Adipocyte (in vitro differentiated cells): ENCODE data around the gene CFAP251.
"Not testable (repeated sequence)": the region's sequence is repeated elsewhere in the genome, so short reads cannot be mapped to it uniquely, and the experiment has no call there.

Experiments
- DNase-seq: peaks from one replicate; pipeline ENCODE4 v3.0.0-alpha.2; 2015; ENCODE audit warnings: low read depth
- H3K27me3 ChIP-seq: replicated peaks from 2 replicates; pipeline ENCODE4 v1.7.0; 2013; ENCODE audit warnings: mild to moderate bottlenecking, low read length, moderate library complexity; ENCODE audit not compliant: control insufficient read depth, insufficient read depth
- H3K36me3 ChIP-seq: 2 replicates; pipeline ENCODE4 v1.7.0; 2013; ENCODE audit warnings: low read length, mild to moderate bottlenecking, moderate library complexity; ENCODE audit not compliant: control insufficient read depth, insufficient read depth, severe bottlenecking
- H3K4me1 ChIP-seq: 2 replicates; pipeline ENCODE4 v1.7.0; 2013; ENCODE audit warnings: mild to moderate bottlenecking, low read length, moderate library complexity; ENCODE audit not compliant: control insufficient read depth, insufficient read depth
- H3K4me3 ChIP-seq: 2 replicates; pipeline ENCODE4 v1.7.0; 2013; ENCODE audit warnings: mild to moderate bottlenecking, low read length, moderate library complexity
- H3K9ac ChIP-seq: 2 replicates; pipeline ENCODE4 v1.7.0; 2013; ENCODE audit warnings: mild to moderate bottlenecking, low read length, moderate library complexity
- H3K9me3 ChIP-seq: 2 replicates; pipeline ENCODE4 v1.7.0; 2013; ENCODE audit warnings: mild to moderate bottlenecking, low read length, moderate library complexity; ENCODE audit not compliant: control insufficient read depth

Gene CFAP251

DNA sequence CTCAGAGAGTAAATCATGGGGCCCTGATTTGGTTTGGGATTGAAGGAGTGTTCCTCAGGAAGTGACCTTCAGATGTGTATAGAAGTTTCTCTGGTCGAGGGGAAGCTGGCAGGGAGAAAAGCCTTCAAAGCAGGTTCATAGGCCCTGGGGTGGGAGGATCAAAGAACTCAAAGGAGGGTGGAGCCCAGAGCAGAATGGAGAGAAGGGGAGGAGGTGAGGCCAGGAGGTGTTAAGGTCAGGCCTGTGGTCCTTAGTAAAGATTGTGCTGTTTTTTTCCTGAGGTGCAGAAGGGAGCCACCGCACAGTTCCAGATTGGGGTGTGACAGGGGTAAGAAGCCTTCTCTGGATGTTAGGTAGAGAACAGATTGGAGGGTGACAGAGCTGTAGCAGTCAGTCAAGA, 9.7 kb upstream of the CFAP251 start:
- Histone ChIP-seq H3K36me3 (peaks cover 73% of the 10 kb centered on the region), H3K27me3 (no peaks in the 10 kb centered on the region), H3K4me3 (no peak overlapping the region), H3K4me1 (peaks cover 2% of the 10 kb centered on the region), H3K9ac (no peak overlapping the region), H3K9me3 (no peaks in the 10 kb centered on the region)
- DNase-seq, result no peak

GRCh38 chr12:121911824-121912585, 6.4 kb upstream of the CFAP251 start:
- no peaks in the 10 kb centered on the region for H3K27me3 ChIP-seq
- H3K36me3 ChIP-seq, result peaks cover 73% of the 10 kb centered on the region
- H3K4me3 ChIP-seq, result no peak overlapping the region
- no peaks in the 10 kb centered on the region for H3K9me3 ChIP-seq
- peaks cover 17% of the 10 kb centered on the region for H3K4me1 ChIP-seq
- H3K9ac ChIP-seq, result no peak overlapping the region
- DNase-seq, result no peak

- Histone ChIP-seq H3K27me3 (no peaks in the 10 kb centered on the region), H3K9me3 (no peaks in the 10 kb centered on the region), H3K4me1 (peaks cover 19% of the 10 kb centered on the region), H3K36me3 (peaks cover 61% of the 10 kb centered on the region), H3K9ac (peak overlapping the region; percentile 42), H3K4me3 (no peak overlapping the region)
- DNase-seq, result no peak
Observed at GRCh38 chr12:121915841-121916321, 2.5 kb upstream of the CFAP251 start.

GRCh38 chr12:121916719-121917118, 1.7 kb upstream of the CFAP251 start:
- Histone ChIP-seq H3K36me3 (peaks cover 62% of the 10 kb centered on the region), H3K4me1 (peaks cover 19% of the 10 kb centered on the region), H3K9ac (no peak overlapping the region), H3K27me3 (no peaks in the 10 kb centered on the region), H3K4me3 (no peak overlapping the region), H3K9me3 (no peaks in the 10 kb centered on the region)
- DNase-seq, result peak; percentile 34

GRCh38 chr12:121918679-121919038, 267 bp downstream of the CFAP251 start:
- DNase-seq, result no peak
- Histone ChIP-seq H3K4me3 (no peak overlapping the region), H3K4me1 (peaks cover 24% of the 10 kb centered on the region), H3K9me3 (no peaks in the 10 kb centered on the region), H3K9ac (no peak overlapping the region), H3K27me3 (no peaks in the 10 kb centered on the region), H3K36me3 (peaks cover 53% of the 10 kb centered on the region)

GRCh38 chr12:121921066-121921465, 2.7 kb downstream of the CFAP251 start:
- no peak overlapping the region for H3K9ac ChIP-seq
- H3K27me3 ChIP-seq, result no peaks in the 10 kb centered on the region
- peaks cover 36% of the 10 kb centered on the region for H3K36me3 ChIP-seq

GRCh38 chr12:121925358-121925695, 6.9 kb downstream of the CFAP251 start:
- Histone ChIP-seq H3K9me3 (no peaks in the 10 kb centered on the region), H3K27me3 (no peaks in the 10 kb centered on the region), H3K4me1 (peaks cover 22% of the 10 kb centered on the region), H3K4me3 (peak overlapping the region; percentile 73), H3K36me3 (peaks cover 7% of the 10 kb centered on the region), H3K9ac (peak overlapping the region; percentile 76)
- peak; percentile 70 for DNase-seq

More at GRCh38 chr12:121921066-121921465, 2.7 kb downstream of the CFAP251 start:
- no peak for DNase-seq
- Histone ChIP-seq H3K4me3 (no peak overlapping the region), H3K9me3 (no peaks in the 10 kb centered on the region), H3K4me1 (peaks cover 33% of the 10 kb centered on the region)

DNA sequence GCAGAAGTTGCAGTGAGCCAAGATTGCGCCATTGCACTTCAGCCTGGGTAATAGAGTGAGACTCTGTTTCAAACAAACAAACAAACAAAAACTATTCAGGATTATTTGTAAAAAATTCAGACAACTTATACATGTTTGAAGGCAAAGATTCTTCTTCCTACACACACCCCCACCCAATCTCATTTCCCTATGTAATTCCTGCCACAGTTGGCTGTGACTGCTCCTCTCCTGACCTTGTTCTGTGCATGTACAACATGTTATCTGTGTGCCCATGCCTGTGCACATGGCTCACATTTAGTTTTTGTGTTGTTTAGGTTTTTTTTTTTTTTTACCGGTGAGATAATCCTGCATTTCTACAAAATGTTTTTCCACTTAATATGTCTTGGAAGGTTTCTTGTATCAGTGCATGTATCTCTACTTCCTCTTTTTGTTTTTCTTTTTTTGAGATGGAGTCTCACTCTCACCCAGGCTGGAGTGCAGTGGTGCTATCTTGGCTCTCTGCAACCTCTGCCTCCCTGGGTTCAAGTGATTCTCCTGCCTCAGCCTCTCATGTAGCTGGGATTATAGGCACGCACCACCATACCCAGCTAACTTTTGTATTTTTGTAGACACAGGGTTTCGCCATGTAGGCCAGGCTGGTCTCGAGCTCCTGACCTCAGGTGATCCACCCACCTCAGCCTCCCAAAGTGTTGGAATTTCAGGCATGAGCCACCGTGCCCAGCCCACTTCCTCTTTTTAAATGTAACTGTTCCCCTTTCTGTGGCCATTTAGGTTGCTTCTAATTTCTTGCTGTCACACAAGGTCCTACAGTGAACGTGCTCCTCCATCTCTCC, 8.7 kb downstream of the CFAP251 start:
- Histone ChIP-seq H3K27me3 (no peaks in the 10 kb centered on the region), H3K9me3 (no peaks in the 10 kb centered on the region), H3K4me1 (peaks cover 25% of the 10 kb centered on the region), H3K36me3 (peaks cover 2% of the 10 kb centered on the region), H3K9ac (no peak overlapping the region), H3K4me3 (no peak overlapping the region)
- no peak for DNase-seq

- no peaks in the 10 kb centered on the region for H3K9me3 ChIP-seq
- no peaks in the 10 kb centered on the region for H3K27me3 ChIP-seq
- H3K9ac ChIP-seq, result no peak overlapping the region
- H3K4me3 ChIP-seq, result no peak overlapping the region
- H3K36me3 ChIP-seq, result peaks cover 6% of the 10 kb centered on the region
- no peak for DNase-seq
- peaks cover 25% of the 10 kb centered on the region for H3K4me1 ChIP-seq
Observed at GRCh38 chr12:121927813-121928212, 9.4 kb downstream of the CFAP251 start.

DNA sequence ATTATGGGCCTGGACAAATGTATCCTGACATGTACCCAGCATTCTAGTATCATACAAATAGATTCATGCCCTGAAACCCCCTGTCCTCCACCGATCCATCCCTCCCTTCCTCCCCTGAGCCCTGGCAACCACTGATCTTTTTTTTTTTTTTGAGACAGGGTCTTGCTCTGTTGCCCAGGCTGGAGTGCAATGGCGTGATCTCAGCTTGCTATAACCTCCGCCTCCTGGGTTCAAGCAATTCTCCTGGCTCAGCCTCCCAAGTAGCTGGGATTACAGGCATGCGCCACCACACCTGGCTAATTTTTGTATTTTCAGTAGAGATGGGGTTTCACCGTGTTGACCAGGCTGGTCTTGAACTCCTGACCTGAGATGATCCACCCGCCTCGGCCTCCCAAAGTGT, 11.2 kb downstream of the CFAP251 start:
- not testable (repeated sequence) for DNase-seq, H3K27me3 ChIP-seq, H3K4me3 ChIP-seq, H3K9ac ChIP-seq, H3K9me3 ChIP-seq
- H3K4me1 ChIP-seq, result peaks cover 13% of the 10 kb centered on the region
- H3K36me3 ChIP-seq, result peaks cover 14% of the 10 kb centered on the region

DNA sequence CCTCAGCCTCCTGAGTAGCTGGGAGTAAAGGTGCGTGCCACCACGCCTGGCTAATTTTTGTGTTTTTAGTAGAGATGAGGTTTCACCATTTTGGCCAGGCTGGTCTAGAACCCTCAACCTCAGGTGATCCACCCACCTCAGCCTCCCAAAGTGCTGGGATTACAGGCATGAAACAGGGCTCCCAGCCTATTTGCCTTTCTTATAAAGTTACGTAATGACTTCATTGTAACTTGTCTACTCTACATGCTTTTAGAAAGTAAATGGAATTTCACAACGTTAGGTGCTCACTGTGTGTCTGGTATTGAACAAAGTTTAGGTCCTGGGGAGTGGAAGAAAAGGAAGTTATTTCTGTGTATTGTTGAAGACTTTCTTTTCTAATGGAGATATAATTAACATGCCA, 12.5 kb downstream of the CFAP251 start:
- H3K4me3 ChIP-seq, result no peak overlapping the region
- H3K9me3 ChIP-seq, result no peaks in the 10 kb centered on the region
- no peaks in the 10 kb centered on the region for H3K27me3 ChIP-seq
- peaks cover 3% of the 10 kb centered on the region for H3K4me1 ChIP-seq
- peaks cover 26% of the 10 kb centered on the region for H3K36me3 ChIP-seq
- no peak overlapping the region for H3K9ac ChIP-seq
- DNase-seq, result no peak
